ENCODE data around the gene SCAI.
"Not testable (repeated sequence)": the region's sequence is repeated elsewhere in the genome, so short reads cannot be mapped to it uniquely, and the experiment has no call there.

The SCAI gene

DNA sequence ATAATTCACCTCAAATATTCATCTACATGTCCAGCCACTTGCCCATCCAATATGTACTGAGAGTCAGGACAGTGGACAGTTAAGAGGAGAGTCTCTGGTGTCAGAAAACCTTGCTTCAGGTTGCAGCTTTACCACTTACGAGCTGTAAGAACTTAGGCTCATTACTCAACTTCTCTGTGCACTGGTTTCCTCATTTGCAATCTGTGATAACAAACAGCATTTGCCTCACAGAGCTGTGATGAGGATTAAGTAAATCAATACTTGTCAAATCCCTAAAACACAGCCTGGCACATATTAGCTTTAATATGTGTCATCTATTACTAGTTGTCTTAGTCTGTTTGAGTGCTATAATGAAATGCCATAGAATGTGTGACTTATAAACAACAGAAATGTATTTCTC, 211.0 kb downstream of the SCAI start:
- TF ChIP-seq, protein P1, sequence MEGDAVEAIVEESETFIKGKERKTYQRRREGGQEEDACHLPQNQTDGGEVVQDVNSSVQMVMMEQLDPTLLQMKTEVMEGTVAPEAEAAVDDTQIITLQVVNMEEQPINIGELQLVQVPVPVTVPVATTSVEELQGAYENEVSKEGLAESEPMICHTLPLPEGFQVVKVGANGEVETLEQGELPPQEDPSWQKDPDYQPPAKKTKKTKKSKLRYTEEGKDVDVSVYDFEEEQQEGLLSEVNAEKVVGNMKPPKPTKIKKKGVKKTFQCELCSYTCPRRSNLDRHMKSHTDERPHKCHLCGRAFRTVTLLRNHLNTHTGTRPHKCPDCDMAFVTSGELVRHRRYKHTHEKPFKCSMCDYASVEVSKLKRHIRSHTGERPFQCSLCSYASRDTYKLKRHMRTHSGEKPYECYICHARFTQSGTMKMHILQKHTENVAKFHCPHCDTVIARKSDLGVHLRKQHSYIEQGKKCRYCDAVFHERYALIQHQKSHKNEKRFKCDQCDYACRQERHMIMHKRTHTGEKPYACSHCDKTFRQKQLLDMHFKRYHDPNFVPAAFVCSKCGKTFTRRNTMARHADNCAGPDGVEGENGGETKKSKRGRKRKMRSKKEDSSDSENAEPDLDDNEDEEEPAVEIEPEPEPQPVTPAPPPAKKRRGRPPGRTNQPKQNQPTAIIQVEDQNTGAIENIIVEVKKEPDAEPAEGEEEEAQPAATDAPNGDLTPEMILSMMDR (IDR thresholded peaks at IDR 0.05), result no peak
- intact Hi-C loops (cut with DNase I; ENCODE audit: low total_unique reads), result no loop called here
- no peak overlapping the region for H3K27ac ChIP-seq
- peaks cover 56 to 90% (median 90%) of the 10 kb centered on the region in 3 donors for H3K36me3 ChIP-seq
- no peaks in the 10 kb centered on the region for H3K27me3 ChIP-seq
- H3K4me1 ChIP-seq, result no peaks in the 10 kb centered on the region
- H3K4me3 ChIP-seq, result no peak overlapping the region
- no peak for DNase-seq
- no peaks in the 10 kb centered on the region for H3K9me3 ChIP-seq

DNA sequence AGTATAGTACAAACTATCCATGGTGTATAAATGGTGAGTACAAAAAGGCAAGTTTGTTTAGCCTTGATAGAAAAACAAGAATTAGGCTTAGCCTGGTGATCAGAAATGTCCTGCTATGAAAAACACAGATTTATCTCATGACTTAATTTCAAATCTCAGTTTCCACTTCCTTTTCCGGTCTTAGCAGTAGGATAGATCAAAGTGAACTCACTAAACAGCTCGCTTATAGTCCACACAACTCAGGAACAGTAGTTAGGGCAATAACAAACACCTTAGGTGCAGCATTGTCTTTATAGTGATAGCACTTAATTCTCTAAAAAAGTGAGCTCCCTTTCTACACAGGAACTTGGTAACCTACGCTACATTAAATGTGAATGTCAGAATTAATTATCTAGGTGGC, 213.9 kb downstream of the SCAI start:
- Histone ChIP-seq H3K9me3 (no peaks in the 10 kb centered on the region), H3K4me1 (no peaks in the 10 kb centered on the region), H3K27ac (no peak overlapping the region), H3K27me3 (no peaks in the 10 kb centered on the region), H3K36me3 (peaks cover 62 to 92% (median 88%) of the 10 kb centered on the region in 3 donors), H3K4me3 (no peak overlapping the region)
- TF ChIP-seq, protein P1 (IDR thresholded peaks at IDR 0.05), result no peak
- intact Hi-C loops (cut with DNase I; ENCODE audit: low total_unique reads), result no loop called here
- no peak for DNase-seq

GRCh38 chr9:124928116-124928515, 215.2 kb downstream of the SCAI start:
- H3K27me3 ChIP-seq, result no peaks in the 10 kb centered on the region
- H3K4me3 ChIP-seq, result no peak overlapping the region
- H3K36me3 ChIP-seq, result peaks cover 61 to 87% (median 84%) of the 10 kb centered on the region in 3 donors
- no peak for DNase-seq
- TF ChIP-seq, protein P1 (IDR thresholded peaks at IDR 0.05), result no peak
- no peak overlapping the region for H3K27ac ChIP-seq
- H3K9me3 ChIP-seq, result no peaks in the 10 kb centered on the region
- intact Hi-C loops (cut with DNase I; ENCODE audit: low total_unique reads), result no loop called here
- H3K4me1 ChIP-seq, result no peaks in the 10 kb centered on the region

- H3K4me3 ChIP-seq; H3K27ac ChIP-seq; H3K27me3 ChIP-seq; intact Hi-C loops (cut with DNase I; ENCODE audit: low total_unique reads); DNase-seq; H3K4me1 ChIP-seq; H3K9me3 ChIP-seq: not testable (repeated sequence)
- H3K36me3 ChIP-seq, result peaks cover 42 to 72% (median 60%) of the 10 kb centered on the region in 3 donors
Measured at GRCh38 chr9:124920394-124920793, 222.9 kb downstream of the SCAI start.

DNA sequence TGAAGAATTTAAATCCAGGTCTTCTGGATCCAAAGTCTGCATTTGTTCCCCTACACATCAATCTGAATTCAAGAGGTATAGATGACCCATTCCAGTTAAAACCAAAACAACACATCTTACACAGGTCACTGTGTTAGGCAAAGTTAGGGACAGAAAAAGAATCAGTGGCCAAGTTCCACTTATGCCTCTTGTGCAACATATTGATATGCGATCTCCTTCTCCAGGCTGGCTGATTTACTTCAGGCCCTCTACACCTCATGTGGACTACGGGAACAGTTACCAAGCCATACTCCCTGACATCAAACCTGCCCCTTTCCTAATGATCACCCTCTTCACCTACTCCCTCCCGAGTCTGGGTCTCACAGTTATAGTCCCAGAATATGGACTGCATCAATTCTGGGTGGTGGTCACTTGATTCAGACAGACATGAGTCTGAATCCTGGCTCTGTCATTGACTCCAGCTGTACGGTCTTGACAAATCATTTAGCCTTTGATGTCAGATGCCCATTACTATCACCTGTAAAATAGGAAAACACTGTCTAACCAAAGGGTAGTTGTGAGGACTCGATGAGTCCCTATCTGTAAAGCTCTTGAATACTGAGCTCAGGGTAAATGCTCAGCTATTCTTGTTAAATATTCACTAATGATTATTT, 228.4 kb downstream of the SCAI start:
- intact Hi-C loops (cut with DNase I; ENCODE audit: low total_unique reads), result no loop called here

GRCh38 chr9:124913378-124913777, 229.9 kb downstream of the SCAI start:
- Histone ChIP-seq H3K4me3 (no peak overlapping the region), H3K27me3 (no peaks in the 10 kb centered on the region), H3K27ac (no peak overlapping the region), H3K4me1 (no peaks in the 10 kb centered on the region), H3K9me3 (no peaks in the 10 kb centered on the region), H3K36me3 (peaks cover 24 to 77% (median 60%) of the 10 kb centered on the region in 3 donors)
- DNase-seq, result no peak
- intact Hi-C loops (cut with DNase I; ENCODE audit: low total_unique reads), result no loop called here
- TF ChIP-seq, protein P1 (IDR thresholded peaks at IDR 0.05), result no peak

More for the DNA sequence above, 228.4 kb downstream of the SCAI start:
- TF ChIP-seq, protein P1 (IDR thresholded peaks at IDR 0.05), result no peak
- H3K27me3 ChIP-seq, result no peaks in the 10 kb centered on the region
- no peaks in the 10 kb centered on the region for H3K9me3 ChIP-seq
- DNase-seq, result no peak
- no peaks in the 10 kb centered on the region for H3K4me1 ChIP-seq
- no peak overlapping the region for H3K27ac ChIP-seq
- no peak overlapping the region for H3K4me3 ChIP-seq
- H3K36me3 ChIP-seq, result peaks cover 32 to 77% (median 62%) of the 10 kb centered on the region in 3 donors
